H9 (cell line): Measurements from ENCODE around the gene HMOX2. TPM values are rescaled to one million over a fixed set of nuclear protein-coding genes. Genes with fewer than 3 reads are reported as not detected.

ENCODE experiments used
- DNase-seq: peaks from one replicate; pipeline ENCODE4 v3.0.0-alpha.2; 2017
- H2AFZ ChIP-seq: one replicate; pipeline ENCODE4 v1.6.1; 2013; ENCODE audit warnings: mild to moderate bottlenecking, low read length, control low read depth, moderate library complexity
- H2AK5ac ChIP-seq: 2 replicates; pipeline ENCODE4 v1.6.1; 2013; ENCODE audit warnings: low read length, control low read depth, mixed read lengths; ENCODE audit not compliant: insufficient read length
- H2BK120ac ChIP-seq: one replicate; pipeline ENCODE4 v1.6.1; 2013; ENCODE audit warnings: low read depth, mild to moderate bottlenecking, low read length, control low read depth, inconsistent platforms; ENCODE audit not compliant: poor library complexity, severe bottlenecking
- H2BK12ac ChIP-seq: 2 replicates; pipeline ENCODE4 v1.6.1; 2013; ENCODE audit warnings: low read length, control low read depth, mixed read lengths, low read depth; ENCODE audit not compliant: insufficient read length
- H2BK15ac ChIP-seq: 2 replicates; pipeline ENCODE4 v1.6.1; 2013; ENCODE audit warnings: low read depth, low read length, control low read depth
- H2BK20ac ChIP-seq: one replicate; pipeline ENCODE4 v1.6.1; 2013; ENCODE audit warnings: low read depth, mild to moderate bottlenecking, low read length, control low read depth, inconsistent platforms; ENCODE audit not compliant: poor library complexity, severe bottlenecking
- H2BK5ac ChIP-seq: 2 replicates; pipeline ENCODE4 v1.6.1; 2013; ENCODE audit warnings: low read length, control low read depth, mixed read lengths; ENCODE audit not compliant: insufficient read length
- H3K14ac ChIP-seq: 2 replicates; pipeline ENCODE4 v1.6.1; 2013; ENCODE audit warnings: low read length, control low read depth; ENCODE audit not compliant: insufficient read depth
- H3K18ac ChIP-seq: 2 replicates; pipeline ENCODE4 v1.6.1; 2013; ENCODE audit warnings: low read depth, mild to moderate bottlenecking, mixed read lengths, low read length, control low read depth; ENCODE audit not compliant: insufficient read length
- H3K23ac ChIP-seq: 2 replicates; pipeline ENCODE4 v1.6.1; 2013; ENCODE audit warnings: low read length, control low read depth, mixed read lengths, low read depth; ENCODE audit not compliant: insufficient read length
- H3K23me2 ChIP-seq: 2 replicates; pipeline ENCODE4 v1.6.1; 2013; ENCODE audit warnings: low read depth, mild to moderate bottlenecking, mixed read lengths, low read length, control low read depth; ENCODE audit not compliant: insufficient read length, poor library complexity, severe bottlenecking
- H3K27ac ChIP-seq: 2 replicates; pipeline ENCODE4 v1.5.1; 2013; ENCODE audit warnings: low read length, control low read depth, mixed read lengths, low read depth; ENCODE audit not compliant: insufficient read length
- H3K27me3 ChIP-seq: 2 replicates; pipeline ENCODE4 v1.6.1; 2013; ENCODE audit warnings: low read length, control low read depth, inconsistent platforms; ENCODE audit not compliant: insufficient read depth
- H3K4ac ChIP-seq: 2 replicates; pipeline ENCODE4 v1.6.1; 2013; ENCODE audit warnings: low read depth, mild to moderate bottlenecking, control low read depth, inconsistent platforms, low read length, moderate library complexity
- H3K4me1 ChIP-seq: 2 replicates; pipeline ENCODE4 v1.6.1; 2013; ENCODE audit warnings: low read length, control low read depth, inconsistent platforms; ENCODE audit not compliant: insufficient read depth
- H3K4me2 ChIP-seq: 2 replicates; pipeline ENCODE4 v1.6.1; 2013; ENCODE audit warnings: low read length, control low read depth, mixed read lengths; ENCODE audit not compliant: insufficient read length, insufficient read depth
- H3K56ac ChIP-seq: 2 replicates; pipeline ENCODE4 v1.6.1; 2013; ENCODE audit warnings: low read depth, mild to moderate bottlenecking, mixed read lengths, low read length, control low read depth; ENCODE audit not compliant: insufficient read length
- H3K79me1 ChIP-seq: 2 replicates; pipeline ENCODE4 v1.6.1; 2013; ENCODE audit warnings: low read depth, mild to moderate bottlenecking, moderate library complexity, low read length, control low read depth, inconsistent platforms; ENCODE audit not compliant: insufficient read depth, poor library complexity, severe bottlenecking
- H3K79me2 ChIP-seq: 2 replicates; pipeline ENCODE4 v1.6.1; 2013; ENCODE audit warnings: low read length, control low read depth, inconsistent platforms; ENCODE audit not compliant: insufficient read depth
- H3K9ac ChIP-seq: 2 replicates; pipeline ENCODE4 v1.6.1; 2013; ENCODE audit warnings: low read length, control low read depth, mixed read lengths; ENCODE audit not compliant: insufficient read length; ENCODE audit errors: extremely low read depth
- H3K9me3 ChIP-seq: one replicate; pipeline ENCODE4 v1.6.1; 2013; ENCODE audit warnings: low read depth, low read length, inconsistent platforms; ENCODE audit not compliant: control insufficient read depth
- H3T11ph ChIP-seq: one replicate; pipeline ENCODE4 v1.6.1; 2013; ENCODE audit warnings: mild to moderate bottlenecking, low read length, control low read depth, inconsistent platforms
- H4K20me1 ChIP-seq: one replicate; pipeline ENCODE4 v1.6.1; 2013; ENCODE audit not compliant: control insufficient read depth, insufficient read length, insufficient read depth
- H4K5ac ChIP-seq: 2 replicates; pipeline ENCODE4 v1.6.1; 2013; ENCODE audit warnings: low read depth, mild to moderate bottlenecking, mixed read lengths, low read length, control low read depth; ENCODE audit not compliant: insufficient read length
- H4K8ac ChIP-seq: replicated peaks from 2 replicates; pipeline ENCODE4 v1.6.1; 2013; ENCODE audit warnings: low read length, control low read depth, mixed read lengths, low read depth; ENCODE audit not compliant: insufficient read length
- H4K91ac ChIP-seq: 2 replicates; pipeline ENCODE4 v1.6.1; 2013; ENCODE audit warnings: low read depth, mild to moderate bottlenecking, moderate library complexity, mixed read lengths, low read length, control low read depth; ENCODE audit not compliant: insufficient read length
- H3K27ac Mint-ChIP-seq, 3 experiments: 2 replicates in 2 of 3; 3 replicates in 1 of 3; pipeline ENCODE4 v1.8.0; 2020 to 2021; ENCODE audit warnings: mixed read lengths in 3 of 3, mild to moderate bottlenecking in 1 of 3, moderate library complexity in 1 of 3
- H3K27me3 Mint-ChIP-seq: 2 replicates; pipeline ENCODE4 v1.8.0; 2021; ENCODE audit warnings: low read depth, mild to moderate bottlenecking, moderate library complexity, mixed read lengths
- H3K36me3 Mint-ChIP-seq, 3 experiments: 2 replicates in 2 of 3; 3 replicates in 1 of 3; pipeline ENCODE4 v1.8.0; 2020 to 2021; ENCODE audit warnings: low read depth in 3 of 3, mixed read lengths in 3 of 3; ENCODE audit not compliant: insufficient read depth in 1 of 3
- H3K4me1 Mint-ChIP-seq, 2 experiments: 2 replicates each; pipeline ENCODE4 v1.8.0; 2020; ENCODE audit warnings: mixed read lengths in 2 of 2
- H3K4me3 Mint-ChIP-seq, 2 experiments: 2 replicates in 1 of 2; 3 replicates in 1 of 2; pipeline ENCODE4 v1.8.0; 2020 to 2021; ENCODE audit warnings: mild to moderate bottlenecking in 2 of 2, mixed read lengths in 2 of 2, moderate library complexity in 1 of 2
- H3K9me3 Mint-ChIP-seq, 2 experiments: 2 replicates in 1 of 2; 3 replicates in 1 of 2; pipeline ENCODE4 v1.8.0; 2020; ENCODE audit warnings: mild to moderate bottlenecking in 2 of 2, mixed read lengths in 2 of 2, moderate library complexity in 1 of 2
- WGBS: extraction: QIAGEN DNeasy Blood & Tissue Kit; methylation state at CpG from one replicate; pipeline ENCODE4 v1.1.7; 2013; ENCODE audit warnings: missing lambda C conversion rate, low lambda C conversion rate, mixed read lengths; ENCODE audit not compliant: insufficient read length; ENCODE audit errors: extremely low coverage; 5-methylcytosine and 5-hydroxymethylcytosine counted together
- total RNA-seq: library from RNA; stranded (reverse); gene quantifications from 2 replicates; pipeline ENCODE4 v1.2.1, GENCODE V29; 2021
- TF ChIP-seq, protein P1 (sequence below): fragments of 200-600 bp; sonication (generic); conservative IDR thresholded peaks from 3 replicates; pipeline ENCODE4 v1.8.0; 2021; ENCODE audit warnings: antibody characterized with exemption, mild to moderate bottlenecking

Gene HMOX2
- total RNA-seq, 1 experiment from 2014 or later = 44.4 TPM

DNA sequence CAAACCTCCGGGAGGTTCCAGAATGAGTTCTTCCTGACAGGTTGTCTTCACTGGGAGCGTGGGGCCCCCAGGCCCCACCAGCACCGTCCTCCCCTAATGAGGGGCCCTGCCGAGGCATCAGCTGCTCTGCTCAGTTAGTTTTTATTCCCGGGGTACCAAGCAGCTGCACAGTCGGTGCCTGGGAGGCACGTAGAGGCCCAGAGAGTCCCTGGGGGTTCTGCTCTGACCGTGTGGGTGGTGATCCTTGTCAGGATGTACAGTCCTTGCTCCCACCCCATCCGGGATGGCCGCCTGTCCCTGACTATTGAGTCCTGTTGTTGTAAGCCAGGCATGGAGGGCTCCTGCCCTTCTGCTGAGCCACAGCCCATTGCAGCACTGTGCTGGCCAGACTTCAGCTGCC is 20.2 kb upstream of the HMOX2 start:
- H3K4me1 ChIP-seq = no peaks in the 10 kb centered on the region
- DNase-seq = no peak
- H2BK12ac ChIP-seq = no peak overlapping the region
- no peak overlapping the region for H4K8ac ChIP-seq
- no peak overlapping the region for H3K4me2 ChIP-seq
- no peak overlapping the region for H4K5ac ChIP-seq
- H2AFZ ChIP-seq = no peak overlapping the region
- H3K9ac ChIP-seq = no peak overlapping the region
- no peaks in the 10 kb centered on the region for H4K20me1 ChIP-seq
- H3K18ac ChIP-seq = no peak overlapping the region
- no peaks in the 10 kb centered on the region for H3K9me3 ChIP-seq
- H3K36me3 Mint-ChIP-seq = peaks cover 14 to 58% (median 44%) of the 10 kb centered on the region in 3 experiments; a peak in 6 of 7 replicates
- no peak overlapping the region; a peak in 1 of 5 replicates for H3K4me3 Mint-ChIP-seq
- no peak overlapping the region for H3K23ac ChIP-seq
- no peak overlapping the region for H3K4ac ChIP-seq
- H3K27me3 Mint-ChIP-seq = no peaks in the 10 kb centered on the region; the same call in 1 of the 2 replicates
- H2AK5ac ChIP-seq = no peak overlapping the region
- WGBS = no CpG with 5 or more reads among the region's 10 CpGs
- no peak overlapping the region for H2BK5ac ChIP-seq
- no peak overlapping the region for H2BK120ac ChIP-seq
- no peaks in the 10 kb centered on the region for H3K79me2 ChIP-seq
- H3K23me2 ChIP-seq = no peaks in the 10 kb centered on the region
- no peaks in the 10 kb centered on the region for H3K79me1 ChIP-seq
- H4K91ac ChIP-seq = no peak overlapping the region
- TF ChIP-seq, protein P1, sequence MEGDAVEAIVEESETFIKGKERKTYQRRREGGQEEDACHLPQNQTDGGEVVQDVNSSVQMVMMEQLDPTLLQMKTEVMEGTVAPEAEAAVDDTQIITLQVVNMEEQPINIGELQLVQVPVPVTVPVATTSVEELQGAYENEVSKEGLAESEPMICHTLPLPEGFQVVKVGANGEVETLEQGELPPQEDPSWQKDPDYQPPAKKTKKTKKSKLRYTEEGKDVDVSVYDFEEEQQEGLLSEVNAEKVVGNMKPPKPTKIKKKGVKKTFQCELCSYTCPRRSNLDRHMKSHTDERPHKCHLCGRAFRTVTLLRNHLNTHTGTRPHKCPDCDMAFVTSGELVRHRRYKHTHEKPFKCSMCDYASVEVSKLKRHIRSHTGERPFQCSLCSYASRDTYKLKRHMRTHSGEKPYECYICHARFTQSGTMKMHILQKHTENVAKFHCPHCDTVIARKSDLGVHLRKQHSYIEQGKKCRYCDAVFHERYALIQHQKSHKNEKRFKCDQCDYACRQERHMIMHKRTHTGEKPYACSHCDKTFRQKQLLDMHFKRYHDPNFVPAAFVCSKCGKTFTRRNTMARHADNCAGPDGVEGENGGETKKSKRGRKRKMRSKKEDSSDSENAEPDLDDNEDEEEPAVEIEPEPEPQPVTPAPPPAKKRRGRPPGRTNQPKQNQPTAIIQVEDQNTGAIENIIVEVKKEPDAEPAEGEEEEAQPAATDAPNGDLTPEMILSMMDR = no peak
- no peak overlapping the region for H3T11ph ChIP-seq
- H3K4me1 Mint-ChIP-seq = peaks cover 7 to 11% of the 10 kb centered on the region in 2 experiments
- H3K9me3 Mint-ChIP-seq = no peaks in the 10 kb centered on the region
- no peak overlapping the region; a peak in 2 of 7 replicates for H3K27ac Mint-ChIP-seq
- H3K14ac ChIP-seq = no peak overlapping the region
- H2BK15ac ChIP-seq = no peak overlapping the region
- no peak overlapping the region for H3K27ac ChIP-seq
- no peaks in the 10 kb centered on the region for H3K27me3 ChIP-seq
- H3K56ac ChIP-seq = no peak overlapping the region
- no peak overlapping the region for H2BK20ac ChIP-seq
